Effector CD8-positive, alpha-beta T cell (primary cell): Measurements from ENCODE around the gene COP1.
"Not testable (repeated sequence)": the region's sequence is repeated elsewhere in the genome, so short reads cannot be mapped to it uniquely, and the experiment has no call there.

Experiments
- DNase-seq: peaks from one replicate; lab custom pipeline; 2025; lab: John Stamatoyannopoulos, UW
- total RNA-seq, 4 experiments: gene quantifications; one replicate each; lab custom pipeline; 2026; lab: John Stamatoyannopoulos, UW

The COP1 gene
- total RNA-seq = 78.1 to 87.3 (median 82.5) reads per million in 4 experiments

- peak; percentile 97 for DNase-seq
Observed at GRCh38 chr1:176206961-176207902, at the start of gene COP1. COP1 (minus strand) TSS chr1:176207286; CDS start chr1:176206978, 308 bp downstream.

GRCh38 chr1:176252191-176252590, 45.1 kb upstream of the COP1 start:
- DNase-seq = no peak

GRCh38 chr1:176244851-176245250, 37.8 kb upstream of the COP1 start:
- no peak for DNase-seq

DNA sequence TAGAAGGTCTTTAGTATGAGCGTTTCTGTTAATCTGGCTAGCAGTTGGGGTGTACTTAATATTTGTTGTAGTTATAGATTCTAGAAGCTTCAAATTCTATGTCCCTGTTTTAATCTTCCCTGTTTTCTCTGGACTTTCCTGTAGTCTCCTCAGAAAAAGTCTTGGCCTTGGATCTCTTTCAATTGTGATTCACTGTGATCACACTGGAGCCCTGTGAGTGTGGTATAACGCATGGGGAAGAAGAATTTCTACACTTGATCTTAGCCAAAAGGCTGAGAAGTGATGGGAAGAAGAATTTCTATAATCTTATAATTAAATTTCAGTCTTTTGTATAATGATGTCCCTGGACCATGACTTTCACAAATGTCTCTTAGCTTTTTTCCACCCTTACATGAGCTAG, 36.7 kb upstream of the COP1 start:
- no peak for DNase-seq

DNA sequence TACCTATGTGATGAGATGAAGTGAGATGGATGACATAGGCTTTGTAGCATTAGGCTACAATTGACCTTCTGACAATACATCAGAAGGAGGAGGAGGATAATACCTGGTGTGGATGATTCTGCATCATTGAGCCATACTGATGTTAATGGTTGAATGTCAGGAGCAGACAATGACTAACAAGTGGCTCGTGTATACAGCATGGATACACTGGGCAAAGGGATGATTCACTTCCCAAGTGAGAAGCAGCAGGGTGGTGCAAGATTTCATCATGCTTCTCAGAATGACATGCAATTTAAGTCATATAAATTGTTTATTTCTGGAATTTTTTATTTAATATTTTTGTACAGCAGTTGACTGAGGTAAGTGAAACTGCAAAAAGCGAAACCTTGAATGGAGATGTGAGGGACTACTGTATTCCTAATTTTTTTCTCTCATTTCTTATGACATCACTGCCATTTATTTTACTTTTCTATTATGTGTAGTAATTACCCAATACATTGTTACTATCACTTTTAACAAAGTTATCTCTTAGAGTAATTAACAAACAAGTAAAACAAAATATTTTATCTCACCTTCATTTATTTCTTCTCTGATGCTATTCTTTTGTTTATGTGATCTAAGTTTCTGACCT, 34.4 kb upstream of the COP1 start:
- no peak for DNase-seq

GRCh38 chr1:176233657-176234056, 26.6 kb upstream of the COP1 start:
- DNase-seq = not testable (repeated sequence)

- no peak for DNase-seq
Observed at GRCh38 chr1:176227579-176227978, 20.5 kb upstream of the COP1 start.

GRCh38 chr1:176225911-176226310, 18.8 kb upstream of the COP1 start:
- no peak for DNase-seq

DNA sequence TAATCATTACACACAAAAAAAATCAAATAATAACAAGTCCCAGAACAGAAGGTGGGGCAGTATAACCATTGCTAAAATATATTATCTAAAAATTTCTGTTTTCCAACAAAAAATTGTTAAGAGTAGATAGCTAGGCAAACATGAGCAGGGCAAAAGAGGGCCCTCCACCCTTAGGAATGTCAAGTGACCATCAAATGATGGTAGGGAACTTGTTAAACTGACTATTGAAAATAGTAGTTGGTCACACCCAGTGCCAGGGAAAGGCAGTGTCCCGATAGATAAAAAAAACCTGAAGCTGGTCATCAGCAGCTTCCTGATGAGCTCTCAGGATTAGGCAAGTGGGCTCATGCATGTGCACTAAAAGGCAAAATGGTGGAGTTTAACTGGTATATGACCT, 18.4 kb upstream of the COP1 start:
- no peak for DNase-seq

DNA sequence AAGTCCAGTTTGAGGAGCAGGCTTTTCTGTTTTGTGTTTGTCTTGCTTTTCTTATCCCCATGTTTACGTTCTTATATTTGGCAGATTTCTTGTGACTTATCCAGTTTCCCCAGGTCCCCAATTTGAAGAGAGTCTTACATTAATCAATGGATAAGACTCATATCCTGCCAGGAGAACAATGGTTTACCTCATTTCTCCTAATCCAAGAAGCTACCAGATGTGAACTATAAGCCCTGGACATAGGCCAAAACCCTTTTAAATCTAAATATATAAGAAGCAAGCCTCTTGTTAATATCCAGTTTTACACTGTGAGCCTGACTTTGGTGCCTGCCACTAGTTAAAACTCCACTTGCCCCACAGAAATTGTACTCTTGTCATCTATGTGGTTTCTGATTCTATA, 15.1 kb upstream of the COP1 start:
- no peak for DNase-seq

- DNase-seq = no peak
Observed at GRCh38 chr1:176220100-176220689, 13.1 kb upstream of the COP1 start.

GRCh38 chr1:176217461-176218099, 10.5 kb upstream of the COP1 start:
- DNase-seq = no peak

GRCh38 chr1:176216031-176216430, 8.9 kb upstream of the COP1 start:
- DNase-seq = no peak

DNA sequence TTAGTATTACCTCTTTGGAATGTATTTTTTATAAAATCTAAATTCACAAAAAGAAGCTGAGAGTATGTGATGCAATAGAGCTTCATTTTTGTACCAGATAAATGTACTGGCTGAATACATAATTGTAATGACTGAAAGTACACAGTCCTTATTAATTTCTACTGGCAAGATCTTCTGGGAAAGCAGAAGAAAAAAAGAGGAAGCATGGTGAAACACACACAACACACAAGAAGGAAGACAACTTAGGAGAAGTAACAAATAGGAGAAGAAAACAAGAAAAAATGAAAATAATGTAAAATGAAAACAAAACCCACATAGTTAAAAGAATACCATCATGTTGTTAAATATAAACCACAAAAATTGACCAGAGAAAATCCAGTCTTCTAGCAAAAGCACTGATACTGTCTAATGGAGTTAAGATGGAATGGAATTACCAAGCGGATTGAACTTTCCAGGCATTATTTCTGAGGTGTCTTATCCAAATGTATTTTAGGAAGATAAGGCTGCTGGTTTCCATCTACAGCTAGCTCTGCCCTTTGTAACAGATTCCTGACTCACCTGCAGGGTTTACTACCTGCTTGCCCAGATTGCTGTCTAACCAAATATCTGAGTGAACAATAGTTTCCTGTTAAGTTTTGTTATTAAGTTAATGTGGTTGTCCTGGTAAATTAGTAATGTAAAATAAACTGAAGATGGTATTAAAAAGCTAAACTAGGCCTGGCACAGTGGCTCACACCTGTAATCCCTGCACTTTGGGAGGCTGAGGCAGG, 4.5 kb upstream of the COP1 start:
- no peak for DNase-seq

GRCh38 chr1:176208034-176208433, 948 bp upstream of the COP1 start:
- DNase-seq = no peak

GRCh38 chr1:176206006-176206960, 803 bp downstream of the COP1 start:
- peak; percentile 11 for DNase-seq

DNA sequence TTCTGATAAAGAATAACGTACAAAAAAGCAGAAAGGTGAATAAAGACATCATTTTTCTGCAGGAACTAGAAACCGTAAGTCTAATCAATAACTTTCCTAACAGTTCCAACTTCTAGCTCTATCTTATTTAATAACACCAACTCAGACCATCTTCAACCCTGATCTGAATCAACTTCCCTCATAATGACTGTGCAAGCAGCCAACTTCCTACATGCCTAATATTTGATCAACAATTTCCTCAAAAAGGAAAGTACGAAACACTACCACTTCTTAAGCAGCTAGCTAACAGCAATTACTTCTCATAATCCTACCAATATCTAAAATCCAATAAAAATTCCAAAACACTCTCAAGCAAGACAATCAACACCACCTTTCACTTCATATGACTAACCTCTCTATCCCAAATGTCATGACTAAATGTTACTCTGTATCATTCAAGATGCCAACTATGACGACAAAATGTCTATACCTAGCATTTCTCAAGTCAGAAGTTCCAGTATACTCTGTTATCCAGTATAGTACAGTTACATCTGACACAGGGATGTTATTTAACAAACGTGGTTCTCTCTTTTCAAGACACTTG, 1.7 kb downstream of the COP1 start:
- DNase-seq = no peak

- DNase-seq = not testable (repeated sequence)
Observed at GRCh38 chr1:176204655-176205054, 2.4 kb downstream of the COP1 start.

DNA sequence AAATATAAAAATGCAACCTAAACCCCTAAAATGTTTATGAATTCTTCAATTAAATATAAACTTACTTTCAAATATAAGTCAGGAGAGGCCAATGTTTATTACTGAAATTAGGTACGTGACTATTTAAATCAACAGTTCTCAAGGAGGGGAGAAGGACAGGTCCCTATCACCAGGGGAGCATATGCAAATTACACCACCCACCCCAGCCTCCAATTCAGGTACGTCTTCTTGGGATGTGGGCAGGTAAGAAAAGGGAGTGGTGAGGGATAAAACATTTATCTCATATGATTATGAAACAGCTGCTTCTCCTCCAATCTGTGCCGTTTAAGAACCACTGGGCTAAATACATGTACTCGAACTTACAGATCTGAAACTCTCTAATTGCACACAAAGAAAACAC, 3.4 kb downstream of the COP1 start:
- DNase-seq = no peak

- no peak for DNase-seq
Observed at GRCh38 chr1:176201568-176201967, 5.5 kb downstream of the COP1 start.
